Astrocyte of the spinal cord (primary cell): Measurements from ENCODE around the gene SLC35F3.

Experiments
- DNase-seq: peaks from one replicate; pipeline ENCODE4 v3.0.0; 2011; ENCODE audit warnings: low read depth, low spot score
- H3K4me3 ChIP-seq: 2 replicates; pipeline ENCODE4 v1.5.1; 2011; ENCODE audit warnings: low read depth, mild to moderate bottlenecking, low read length, moderate library complexity
- in situ Hi-C: cut with HindIII; loops from 2 replicates; pipeline ENCODE4 v1.10.0; 2017; ENCODE audit warnings: low sequenced_read_pairs
- TF ChIP-seq, protein P1 (sequence below): IDR thresholded peaks from 2 replicates; pipeline ENCODE4 v1.5.1; 2012; ENCODE audit warnings: low read depth, mild to moderate bottlenecking, low read length, inconsistent platforms

The SLC35F3 gene

GRCh38 chr1:234273981-234274380, 369.5 kb downstream of the SLC35F3 start:
- in situ Hi-C loops = no loop called here
- TF ChIP-seq, protein P1, sequence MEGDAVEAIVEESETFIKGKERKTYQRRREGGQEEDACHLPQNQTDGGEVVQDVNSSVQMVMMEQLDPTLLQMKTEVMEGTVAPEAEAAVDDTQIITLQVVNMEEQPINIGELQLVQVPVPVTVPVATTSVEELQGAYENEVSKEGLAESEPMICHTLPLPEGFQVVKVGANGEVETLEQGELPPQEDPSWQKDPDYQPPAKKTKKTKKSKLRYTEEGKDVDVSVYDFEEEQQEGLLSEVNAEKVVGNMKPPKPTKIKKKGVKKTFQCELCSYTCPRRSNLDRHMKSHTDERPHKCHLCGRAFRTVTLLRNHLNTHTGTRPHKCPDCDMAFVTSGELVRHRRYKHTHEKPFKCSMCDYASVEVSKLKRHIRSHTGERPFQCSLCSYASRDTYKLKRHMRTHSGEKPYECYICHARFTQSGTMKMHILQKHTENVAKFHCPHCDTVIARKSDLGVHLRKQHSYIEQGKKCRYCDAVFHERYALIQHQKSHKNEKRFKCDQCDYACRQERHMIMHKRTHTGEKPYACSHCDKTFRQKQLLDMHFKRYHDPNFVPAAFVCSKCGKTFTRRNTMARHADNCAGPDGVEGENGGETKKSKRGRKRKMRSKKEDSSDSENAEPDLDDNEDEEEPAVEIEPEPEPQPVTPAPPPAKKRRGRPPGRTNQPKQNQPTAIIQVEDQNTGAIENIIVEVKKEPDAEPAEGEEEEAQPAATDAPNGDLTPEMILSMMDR = no peak
- H3K4me3 ChIP-seq = no peak overlapping the region
- no peak for DNase-seq

DNA sequence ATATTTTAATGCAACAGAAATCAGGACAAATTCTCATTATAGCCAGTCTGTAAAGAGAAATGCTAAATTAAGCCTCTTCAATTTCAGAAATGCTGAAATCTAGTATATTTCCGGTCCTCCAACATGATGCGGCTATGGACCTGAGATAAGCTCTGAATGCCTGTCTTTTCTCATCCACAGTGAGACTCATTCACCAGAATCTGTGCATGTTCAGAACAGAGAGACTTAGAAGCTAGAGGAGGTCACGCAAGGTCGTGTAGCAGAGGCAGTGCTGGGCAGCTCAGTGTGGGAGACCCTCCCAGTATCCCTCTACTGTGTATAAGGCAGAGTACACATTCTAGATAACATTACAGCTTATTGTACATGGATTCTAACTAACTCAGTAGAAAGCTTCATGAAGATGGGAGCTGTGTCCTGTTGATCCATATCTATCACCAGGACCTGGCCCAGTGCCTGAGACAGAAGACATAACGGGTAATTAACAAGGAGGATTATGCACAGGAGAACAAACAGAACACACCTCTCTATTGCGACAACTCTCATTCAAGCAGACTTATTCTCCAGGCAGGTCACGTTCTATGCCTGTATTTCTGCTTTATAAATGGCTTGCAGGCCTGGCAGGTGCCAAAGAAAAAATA, 371.8 kb downstream of the SLC35F3 start:
- in situ Hi-C loops = no loop called here
- no peak for DNase-seq
- no peak overlapping the region for H3K4me3 ChIP-seq
- TF ChIP-seq, protein P1 = no peak

GRCh38 chr1:234277161-234277868, 372.8 kb downstream of the SLC35F3 start:
- in situ Hi-C loops = no loop called here
- H3K4me3 ChIP-seq = no peak overlapping the region
- DNase-seq = no peak
- TF ChIP-seq, protein P1 = no peak

- H3K4me3 ChIP-seq = no peak overlapping the region
- TF ChIP-seq, protein P1 = no peak
- in situ Hi-C loops = no loop called here
- no peak for DNase-seq
These were observed 374.5 kb downstream of the SLC35F3 start for GRCh38 chr1:234279021-234279420.

GRCh38 chr1:234280500-234280899, 376.0 kb downstream of the SLC35F3 start:
- H3K4me3 ChIP-seq = no peak overlapping the region
- in situ Hi-C loops = no loop called here
- TF ChIP-seq, protein P1 = no peak
- DNase-seq = no peak

DNA sequence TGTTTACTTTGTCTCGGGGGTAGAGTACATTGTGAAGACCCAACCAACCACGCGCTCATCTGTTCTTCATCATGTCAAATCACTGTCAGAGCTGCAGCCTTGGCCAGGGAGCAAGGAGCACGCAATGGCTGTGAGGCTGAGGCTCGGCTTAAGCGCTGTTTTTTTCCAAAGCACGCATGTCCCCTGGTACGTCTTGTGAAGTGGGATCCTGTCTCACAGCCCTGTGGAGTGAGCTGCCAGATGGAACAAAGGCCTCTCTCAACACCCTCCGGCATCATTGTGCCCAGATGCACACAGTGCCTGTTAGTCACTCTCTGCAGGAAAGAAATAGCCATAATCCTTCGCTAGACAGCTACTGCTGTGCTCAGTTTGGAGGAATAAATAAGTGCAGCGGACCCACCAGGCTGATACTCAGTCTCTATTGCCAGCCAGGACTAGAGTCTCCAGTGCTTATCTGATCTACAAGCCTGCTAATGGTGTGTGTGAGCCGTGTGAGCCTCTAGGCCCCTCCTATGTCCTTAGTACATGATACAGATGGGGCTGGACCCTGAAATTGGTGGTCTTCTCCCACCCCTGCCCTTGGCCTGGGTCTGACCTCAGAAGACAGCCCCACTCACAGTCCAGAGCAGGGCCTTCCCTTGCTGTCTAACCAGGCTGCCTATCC, 377.5 kb downstream of the SLC35F3 start:
- H3K4me3 ChIP-seq = no peak overlapping the region
- DNase-seq = no peak
- in situ Hi-C loops = no loop called here
- TF ChIP-seq, protein P1 = no peak
